Heart left ventricle (tissue), 13 donors: Measurements from ENCODE around the gene OR5H2.

ENCODE experiments used
- POLR2A ChIP-seq, 2 donors: fragments of 450-650 bp; IDR thresholded peaks; one replicate each; pipeline ENCODE4 v1.6.1; 2017; ENCODE audit warnings: antibody characterized with exemption in 2 of 2, mild to moderate bottlenecking in 2 of 2, moderate library complexity in 2 of 2
- TF ChIP-seq, protein P1 (sequence below), 12 donors: fragments of 200-600 bp; sonication (generic) in 4 of 12; IDR thresholded peaks; one replicate each; pipeline versions ENCODE4 v1.5.0 to v1.8.0; 2018 to 2022; ENCODE audit warnings: antibody characterized with exemption in 12 of 12, mild to moderate bottlenecking in 5 of 12
- donor health status: ischemic (EF 13 %, LVEDD 7.1; RV severe dilation, severe dysfunction).
- donor health status: DM: no; HTN: yes; CAD: no.
- donor health status: DM: no; HTN: no; CAD: no.
- donor health status: ischemic (EF 25% LVEDD 6.9; RV normal size, moderate dysfunction).
- donor health status: ischemic (EF 25% LVEDD 5.7; RV mildly dilated, moderate dysfunction).
- donor health status: ischemic (EF 35%, LVEDD 5.7; RV mildly dilated, moderate dysfunction).
- donor health status: nonischemic (EF 11% LVEDD 7.7; RV severe dilation, severe dysfunction).
- donor health status: DM: yes; HTN: yes; CAD: no.
- donor health status: PGD.
- donor health status: ischemic (EF 29% LVEDD 5.4; RV normal size, mild dysfunction).
- donor health status: nonischemic (EF 23%, LVEDD 6.1; RV moderate dilation, normal function).

DNA sequence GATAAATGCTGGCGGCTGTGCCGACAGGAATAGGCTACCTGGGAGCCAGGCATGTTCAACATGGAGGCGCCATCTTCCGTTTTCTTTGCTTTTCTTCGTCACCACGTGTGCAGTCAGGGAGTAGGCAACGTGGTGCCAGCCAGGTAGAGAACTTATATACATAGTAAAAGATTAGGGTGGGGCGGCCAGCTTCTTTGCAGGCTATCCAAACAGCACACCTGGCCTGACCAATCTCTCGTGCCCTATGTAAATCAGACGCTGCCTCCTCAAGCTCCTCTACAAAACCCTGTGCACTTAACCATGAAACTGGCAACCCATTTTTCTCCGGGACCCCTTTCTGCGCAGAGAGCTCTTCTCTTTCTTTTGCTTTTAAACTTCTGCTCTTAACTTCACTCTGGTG, 42.8 kb downstream of the OR5H2 start:
- TF ChIP-seq POLR2A (IDR thresholded peaks at IDR 0.05) = no peak
- TF ChIP-seq, protein P1, sequence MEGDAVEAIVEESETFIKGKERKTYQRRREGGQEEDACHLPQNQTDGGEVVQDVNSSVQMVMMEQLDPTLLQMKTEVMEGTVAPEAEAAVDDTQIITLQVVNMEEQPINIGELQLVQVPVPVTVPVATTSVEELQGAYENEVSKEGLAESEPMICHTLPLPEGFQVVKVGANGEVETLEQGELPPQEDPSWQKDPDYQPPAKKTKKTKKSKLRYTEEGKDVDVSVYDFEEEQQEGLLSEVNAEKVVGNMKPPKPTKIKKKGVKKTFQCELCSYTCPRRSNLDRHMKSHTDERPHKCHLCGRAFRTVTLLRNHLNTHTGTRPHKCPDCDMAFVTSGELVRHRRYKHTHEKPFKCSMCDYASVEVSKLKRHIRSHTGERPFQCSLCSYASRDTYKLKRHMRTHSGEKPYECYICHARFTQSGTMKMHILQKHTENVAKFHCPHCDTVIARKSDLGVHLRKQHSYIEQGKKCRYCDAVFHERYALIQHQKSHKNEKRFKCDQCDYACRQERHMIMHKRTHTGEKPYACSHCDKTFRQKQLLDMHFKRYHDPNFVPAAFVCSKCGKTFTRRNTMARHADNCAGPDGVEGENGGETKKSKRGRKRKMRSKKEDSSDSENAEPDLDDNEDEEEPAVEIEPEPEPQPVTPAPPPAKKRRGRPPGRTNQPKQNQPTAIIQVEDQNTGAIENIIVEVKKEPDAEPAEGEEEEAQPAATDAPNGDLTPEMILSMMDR (IDR thresholded peaks at IDR 0.05) = no peak
